ENCODE data around the gene FOXF2. TPM values are rescaled to one million over a fixed set of nuclear protein-coding genes. Genes with fewer than 3 reads are reported as not detected.
"Not testable (repeated sequence)": the region's sequence is repeated elsewhere in the genome, so short reads cannot be mapped to it uniquely, and the experiment has no call there.

FOXF2 gene
- total RNA-seq, 2 experiments from 2014 or later, result not detected

- Mint-ChIP-seq H3K9me3 (ENCODE audit: insufficient read depth) (no peaks in the 10 kb centered on the region), H3K27ac (no peak overlapping the region), H3K36me3 (ENCODE audit: low read depth) (no peaks in the 10 kb centered on the region), H3K4me3 (no peak overlapping the region), H3K27me3 (ENCODE audit: low read depth) (peaks cover 23% of the 10 kb centered on the region), H3K4me1 (ENCODE audit: low read depth) (no peaks in the 10 kb centered on the region)
- POLR2A ChIA-PET, result no interaction called here
- CTCF ChIA-PET, result no interaction called here
- ATAC-seq, result no peak
- no peak for DNase-seq
Observed at GRCh38 chr6:1364791-1365190, 24.6 kb upstream of the FOXF2 start.

DNA sequence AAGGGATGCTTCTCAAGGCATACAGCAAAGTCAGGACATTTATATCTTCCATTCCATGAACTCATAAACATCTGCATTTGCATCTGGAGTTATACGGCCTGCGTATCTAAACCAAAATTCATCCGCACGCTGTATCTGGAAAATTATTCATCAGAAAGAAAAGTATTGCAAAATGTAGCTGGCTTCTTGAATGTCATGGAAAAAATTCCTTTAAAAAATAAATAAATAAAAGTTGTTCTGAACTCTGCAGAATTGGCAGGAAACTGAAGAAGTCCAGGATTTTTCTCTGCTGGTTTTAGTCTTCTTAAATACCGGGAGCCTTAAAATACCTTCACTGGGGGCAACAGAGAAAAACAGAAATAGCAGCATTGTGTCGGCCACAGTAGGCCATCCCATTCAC, 23.7 kb upstream of the FOXF2 start:
- Mint-ChIP-seq H3K9me3 (ENCODE audit: insufficient read depth) (no peaks in the 10 kb centered on the region), H3K4me3 (no peak overlapping the region), H3K36me3 (ENCODE audit: low read depth) (no peaks in the 10 kb centered on the region), H3K27ac (no peak overlapping the region), H3K4me1 (ENCODE audit: low read depth) (no peaks in the 10 kb centered on the region), H3K27me3 (ENCODE audit: low read depth) (peaks cover 28% of the 10 kb centered on the region)
- no peak for DNase-seq
- ChIA-PET POLR2A (no interaction called here), CTCF (interaction anchor here (1.1 kb wide), 1 partner anchor 32 kb away, joined by 3 read pairs; no protein-coding TSS in a partner anchor)
- ATAC-seq, result no peak

DNA sequence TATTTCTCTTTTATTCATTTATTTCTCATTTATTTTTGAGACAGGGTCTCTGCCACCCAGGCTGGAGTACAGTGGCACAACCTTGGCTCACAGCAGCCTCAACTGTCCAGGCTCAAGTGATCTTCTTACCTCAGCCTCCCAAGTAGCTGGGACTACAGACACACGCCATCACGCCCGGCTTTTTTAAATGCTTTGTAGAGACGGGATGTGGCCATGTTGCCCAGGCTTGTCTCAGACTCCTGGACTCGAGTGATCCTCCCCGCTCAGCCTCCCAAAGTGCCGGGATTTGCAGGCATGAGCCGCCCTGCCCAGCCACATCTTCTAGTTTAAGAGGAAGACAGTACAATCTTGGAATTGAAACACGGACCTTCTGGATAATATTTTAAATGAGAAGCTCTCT, 21.6 kb upstream of the FOXF2 start:
- DNase-seq, result no peak
- no peak overlapping the region for H3K4me3 Mint-ChIP-seq
- ATAC-seq, result no peak
- no peaks in the 10 kb centered on the region for H3K4me1 Mint-ChIP-seq (ENCODE audit: low read depth)
- ChIA-PET POLR2A (no interaction called here), CTCF (no interaction called here)
- H3K27ac Mint-ChIP-seq, result no peak overlapping the region
- H3K36me3 Mint-ChIP-seq (ENCODE audit: low read depth), result no peaks in the 10 kb centered on the region
- H3K9me3 Mint-ChIP-seq (ENCODE audit: insufficient read depth), result no peaks in the 10 kb centered on the region
- H3K27me3 Mint-ChIP-seq (ENCODE audit: low read depth), result peaks cover 37% of the 10 kb centered on the region

DNA sequence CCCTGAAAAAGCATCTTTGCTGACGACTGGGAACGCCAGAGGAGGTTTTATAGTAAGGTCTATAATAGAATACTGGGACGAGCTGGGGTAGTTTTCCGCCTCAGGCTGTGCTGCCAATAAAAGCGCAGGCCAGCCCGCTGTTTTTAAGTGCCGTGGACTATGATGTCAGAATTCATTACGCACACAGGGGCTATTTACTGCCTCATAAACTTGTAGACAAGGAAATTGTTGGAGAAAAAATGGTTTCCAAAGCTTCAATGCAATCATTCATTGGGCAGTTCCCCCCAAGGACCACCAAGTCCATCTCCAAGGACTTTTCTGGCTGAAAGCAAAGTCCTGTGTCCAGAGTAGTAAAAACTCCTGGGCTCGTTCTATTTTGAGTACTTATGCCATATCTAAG, 20.4 kb upstream of the FOXF2 start:
- ATAC-seq (no peak), DNase-seq (no peak)
- CTCF ChIA-PET, result no interaction called here
- Mint-ChIP-seq H3K27me3 (ENCODE audit: low read depth) (peaks cover 43% of the 10 kb centered on the region), H3K36me3 (ENCODE audit: low read depth) (no peaks in the 10 kb centered on the region), H3K27ac (no peak overlapping the region), H3K9me3 (ENCODE audit: insufficient read depth) (no peaks in the 10 kb centered on the region), H3K4me1 (ENCODE audit: low read depth) (no peaks in the 10 kb centered on the region), H3K4me3 (no peak overlapping the region)
- POLR2A ChIA-PET, result no interaction called here

GRCh38 chr6:1369695-1370094, 19.7 kb upstream of the FOXF2 start:
- H3K27me3 Mint-ChIP-seq (ENCODE audit: low read depth), result peaks cover 50% of the 10 kb centered on the region
- H3K36me3 Mint-ChIP-seq (ENCODE audit: low read depth); DNase-seq; CTCF ChIA-PET; H3K27ac Mint-ChIP-seq; ATAC-seq; H3K4me1 Mint-ChIP-seq (ENCODE audit: low read depth); H3K9me3 Mint-ChIP-seq (ENCODE audit: insufficient read depth); H3K4me3 Mint-ChIP-seq; POLR2A ChIA-PET: not testable (repeated sequence)

DNA sequence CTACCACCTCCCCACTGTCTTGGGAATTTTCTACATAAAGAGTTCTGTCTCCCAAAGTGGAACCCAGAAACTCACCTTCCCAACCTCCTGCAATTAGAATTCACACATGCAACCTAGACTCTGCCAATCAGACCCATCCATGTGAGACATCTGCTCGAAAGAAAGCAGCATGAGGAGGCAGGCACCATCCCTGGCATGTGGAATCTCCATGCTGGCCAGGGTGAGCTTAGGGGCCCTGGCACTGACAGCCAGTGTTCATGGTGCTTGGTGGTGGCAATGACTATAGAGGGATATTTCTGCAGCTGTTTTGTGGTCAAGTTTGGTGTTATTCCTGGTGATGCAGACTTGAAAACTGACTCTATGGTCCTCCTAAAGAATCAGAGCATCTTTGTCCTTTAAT, 17.4 kb upstream of the FOXF2 start:
- Mint-ChIP-seq H3K36me3 (ENCODE audit: low read depth) (no peaks in the 10 kb centered on the region), H3K4me3 (no peak overlapping the region), H3K4me1 (ENCODE audit: low read depth) (no peaks in the 10 kb centered on the region), H3K9me3 (ENCODE audit: insufficient read depth) (no peaks in the 10 kb centered on the region), H3K27ac (no peak overlapping the region), H3K27me3 (ENCODE audit: low read depth) (peaks cover 56% of the 10 kb centered on the region)
- DNase-seq, result no peak
- POLR2A ChIA-PET, result no interaction called here
- CTCF ChIA-PET, result interaction anchor here (1.0 kb wide), 1 partner anchor 9 kb away, joined by 6 read pairs; no protein-coding TSS in a partner anchor
- ATAC-seq, result no peak

DNA sequence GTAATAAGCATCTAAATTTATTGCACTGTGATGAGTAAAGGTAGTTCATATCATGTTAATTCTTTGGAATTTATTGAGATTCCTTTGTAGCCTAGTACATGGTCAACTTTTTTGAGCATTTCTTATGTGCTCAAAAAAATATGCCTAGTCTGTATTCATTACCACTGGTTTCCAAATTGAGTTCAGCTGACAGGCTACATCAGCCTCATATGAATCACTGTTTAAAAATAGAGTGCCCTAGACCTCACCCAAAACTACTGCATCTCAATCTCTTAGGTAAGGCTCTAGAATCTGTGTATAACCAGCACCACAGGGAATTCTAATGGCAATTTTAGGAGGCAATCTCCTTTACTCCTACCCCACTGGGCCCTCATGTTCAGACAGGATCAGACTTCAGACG, 16.7 kb upstream of the FOXF2 start:
- H3K36me3 Mint-ChIP-seq (ENCODE audit: low read depth), result no peaks in the 10 kb centered on the region
- DNase-seq (no peak), ATAC-seq (no peak)
- H3K4me1 Mint-ChIP-seq (ENCODE audit: low read depth), result no peaks in the 10 kb centered on the region
- ChIA-PET CTCF (interaction anchor here (1.0 kb wide), 1 partner anchor 8 kb away, joined by 6 read pairs; no protein-coding TSS in a partner anchor), POLR2A (no interaction called here)
- H3K4me3 Mint-ChIP-seq, result no peak overlapping the region
- H3K27ac Mint-ChIP-seq, result no peak overlapping the region
- peaks cover 62% of the 10 kb centered on the region for H3K27me3 Mint-ChIP-seq (ENCODE audit: low read depth)
- H3K9me3 Mint-ChIP-seq (ENCODE audit: insufficient read depth), result no peaks in the 10 kb centered on the region

DNA sequence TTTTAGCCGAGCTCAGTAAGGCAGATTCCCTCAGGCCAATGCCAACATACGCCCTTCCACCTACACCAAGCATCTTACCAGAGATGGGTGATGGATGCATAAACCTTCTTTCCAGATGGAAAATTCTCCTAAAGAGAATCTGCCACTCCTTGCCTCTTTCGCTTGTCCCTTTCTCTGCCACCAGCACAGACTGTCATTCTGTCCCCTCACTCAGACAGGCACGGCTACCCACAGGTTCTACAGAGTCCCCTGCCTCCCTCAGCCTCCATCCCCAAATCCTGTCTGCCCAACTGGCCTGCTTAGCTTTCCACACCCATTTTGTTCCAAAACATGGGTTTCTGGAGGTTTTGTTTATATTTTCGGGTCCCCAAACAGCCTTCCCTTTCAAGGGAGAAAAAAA, 12.7 kb upstream of the FOXF2 start:
- ChIA-PET POLR2A (no interaction called here), CTCF (interaction anchor here (1.1 to 1.4 kb wide), 2 partner anchors 15 to 20 kb away, joined by 3 read pairs; no protein-coding TSS in a partner anchor)
- Mint-ChIP-seq H3K27me3 (ENCODE audit: low read depth) (peaks cover 82% of the 10 kb centered on the region), H3K9me3 (ENCODE audit: insufficient read depth) (no peaks in the 10 kb centered on the region), H3K27ac (peak overlapping the region; percentile 5), H3K4me1 (ENCODE audit: low read depth) (peaks cover 20% of the 10 kb centered on the region), H3K4me3 (no peak overlapping the region), H3K36me3 (ENCODE audit: low read depth) (no peaks in the 10 kb centered on the region)
- DNase-seq (no peak), ATAC-seq (no peak)

- H3K4me3 Mint-ChIP-seq, result peak overlapping the region; percentile 23
- ATAC-seq (no peak), DNase-seq (no peak)
- H3K36me3 Mint-ChIP-seq (ENCODE audit: low read depth), result no peaks in the 10 kb centered on the region
- ChIA-PET CTCF (interaction anchor here (1.1 to 1.3 kb wide), 3 partner anchors 14 to 785 kb away, joined by 3 read pairs; no protein-coding TSS in a partner anchor), POLR2A (no interaction called here)
- no peaks in the 10 kb centered on the region for H3K9me3 Mint-ChIP-seq (ENCODE audit: insufficient read depth)
- peaks cover 78% of the 10 kb centered on the region for H3K27me3 Mint-ChIP-seq (ENCODE audit: low read depth)
- H3K27ac Mint-ChIP-seq, result no peak overlapping the region
- peaks cover 20% of the 10 kb centered on the region for H3K4me1 Mint-ChIP-seq (ENCODE audit: low read depth)
Observed at GRCh38 chr6:1377526-1377925, 11.8 kb upstream of the FOXF2 start.

GRCh38 chr6:1378065-1379016, 11.0 kb upstream of the FOXF2 start:
- no peaks in the 10 kb centered on the region for H3K9me3 Mint-ChIP-seq (ENCODE audit: insufficient read depth)
- H3K4me3 Mint-ChIP-seq, result no peak overlapping the region
- peaks cover 20% of the 10 kb centered on the region for H3K4me1 Mint-ChIP-seq (ENCODE audit: low read depth)
- ATAC-seq (no peak), DNase-seq (no peak)
- no peak overlapping the region for H3K27ac Mint-ChIP-seq
- no peaks in the 10 kb centered on the region for H3K36me3 Mint-ChIP-seq (ENCODE audit: low read depth)
- H3K27me3 Mint-ChIP-seq (ENCODE audit: low read depth), result peaks cover 74% of the 10 kb centered on the region
- CTCF ChIA-PET, result interaction anchor here (1.1 to 1.3 kb wide), 3 partner anchors 19 to 785 kb away, joined by 3 to 4 read pairs (median 3); no protein-coding TSS in a partner anchor
- POLR2A ChIA-PET, result no interaction called here

GRCh38 chr6:1379017-1379787, 10.2 kb upstream of the FOXF2 start:
- H3K27me3 Mint-ChIP-seq (ENCODE audit: low read depth), result peaks cover 67% of the 10 kb centered on the region
- ChIA-PET POLR2A (no interaction called here), CTCF (interaction anchor here (1.2 kb wide), 1 partner anchor 70 kb away, joined by 4 read pairs; no protein-coding TSS in a partner anchor)
- H3K9me3 Mint-ChIP-seq (ENCODE audit: insufficient read depth), result no peaks in the 10 kb centered on the region
- DNase-seq, result peak; percentile 36
- H3K36me3 Mint-ChIP-seq (ENCODE audit: low read depth), result no peaks in the 10 kb centered on the region
- H3K4me1 Mint-ChIP-seq (ENCODE audit: low read depth), result peaks cover 20% of the 10 kb centered on the region
- H3K4me3 Mint-ChIP-seq, result peak overlapping the region; percentile 9
- H3K27ac Mint-ChIP-seq, result no peak overlapping the region
- ATAC-seq, result no peak

- Mint-ChIP-seq H3K9me3 (ENCODE audit: insufficient read depth) (no peaks in the 10 kb centered on the region), H3K4me1 (ENCODE audit: low read depth) (peaks cover 20% of the 10 kb centered on the region), H3K36me3 (ENCODE audit: low read depth) (no peaks in the 10 kb centered on the region), H3K4me3 (no peak overlapping the region), H3K27ac (no peak overlapping the region), H3K27me3 (ENCODE audit: low read depth) (peaks cover 66% of the 10 kb centered on the region)
- no peak for ATAC-seq
- no peak for DNase-seq
- POLR2A ChIA-PET, result no interaction called here
- CTCF ChIA-PET, result interaction anchor here (1.2 kb wide), 1 partner anchor 70 kb away, joined by 4 read pairs; no protein-coding TSS in a partner anchor
Observed at GRCh38 chr6:1379788-1380147, 9.6 kb upstream of the FOXF2 start.
